GM21360 (cell line): ENCODE results near the gene DNAJC9.

Experiments
- ATAC-seq: cut with Tn5 transposase; IDR thresholded peaks from one replicate; pipeline ENCODE4 v1.9.1; 2021; ENCODE audit warnings: mild to moderate bottlenecking, moderate library complexity; ENCODE audit not compliant: unreplicated experiment

The DNAJC9 gene

GRCh38 chr10:73239908-73240307, 7.1 kb downstream of the DNAJC9 start:
- no peak for ATAC-seq

GRCh38 chr10:73238990-73239566, 8.0 kb downstream of the DNAJC9 start:
- no peak for ATAC-seq

- ATAC-seq = no peak
Observed at GRCh38 chr10:73234695-73235094, 12.4 kb downstream of the DNAJC9 start.

DNA sequence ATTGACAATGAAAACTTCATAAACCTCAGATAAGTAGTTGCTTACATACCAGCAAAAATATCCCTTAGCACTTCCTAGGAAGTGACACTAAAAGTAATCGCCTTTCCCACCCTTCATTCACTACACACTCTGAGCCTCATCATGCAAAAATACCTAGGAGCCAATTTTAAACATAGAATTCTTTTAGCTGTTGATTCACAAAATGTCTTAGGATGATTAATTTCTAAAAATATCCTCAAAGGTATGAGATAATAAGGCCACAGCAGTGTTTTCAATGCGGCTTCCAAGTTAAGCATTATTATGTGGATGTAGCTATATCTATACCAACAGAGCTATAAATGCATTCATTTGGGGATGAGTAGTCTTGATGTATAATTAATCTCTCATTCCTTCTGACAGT, 13.2 kb downstream of the DNAJC9 start:
- ATAC-seq = no peak

DNA sequence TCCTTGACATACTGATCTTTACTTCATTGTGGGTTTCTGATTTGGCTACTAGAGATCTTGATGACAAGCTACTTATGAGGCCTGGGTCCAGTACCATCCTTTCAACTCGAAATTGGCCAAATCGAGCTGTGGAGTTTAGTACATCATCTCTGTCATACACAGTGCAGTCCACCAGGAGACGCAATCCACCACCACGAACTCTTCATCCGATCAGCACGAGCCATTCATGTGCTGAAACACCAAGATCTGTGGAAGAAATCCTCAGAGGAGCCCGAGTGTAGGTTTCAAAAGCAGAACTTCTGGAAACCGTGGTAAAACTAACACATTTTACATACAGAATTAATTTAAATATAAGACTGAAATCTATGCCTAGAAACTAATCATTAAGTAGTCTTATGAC, 14.2 kb downstream of the DNAJC9 start:
- no peak for ATAC-seq

DNA sequence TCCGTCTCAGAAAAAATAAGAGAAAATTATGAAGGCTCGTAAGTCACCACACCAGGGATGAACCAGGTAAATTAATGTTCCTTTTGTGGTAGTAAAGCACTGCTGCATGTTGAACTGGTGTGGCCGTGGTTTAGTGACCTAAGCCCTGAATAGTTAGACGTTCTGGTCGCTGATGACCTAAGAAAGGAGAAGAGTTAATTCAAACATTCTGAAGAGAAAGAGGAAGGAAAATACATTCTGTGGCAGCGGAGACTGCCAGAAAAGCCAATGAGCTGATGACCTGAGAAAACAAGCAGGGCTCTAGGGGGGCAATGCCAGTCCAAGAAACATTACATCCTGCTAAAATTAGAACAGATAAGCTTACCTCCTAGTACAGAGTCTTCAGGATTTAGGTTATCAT, 17.5 kb downstream of the DNAJC9 start:
- ATAC-seq = no peak

- ATAC-seq = no peak
Observed at GRCh38 chr10:73228247-73228646, 18.8 kb downstream of the DNAJC9 start.

- ATAC-seq = no peak
Observed at GRCh38 chr10:73226663-73227062, 20.4 kb downstream of the DNAJC9 start.

DNA sequence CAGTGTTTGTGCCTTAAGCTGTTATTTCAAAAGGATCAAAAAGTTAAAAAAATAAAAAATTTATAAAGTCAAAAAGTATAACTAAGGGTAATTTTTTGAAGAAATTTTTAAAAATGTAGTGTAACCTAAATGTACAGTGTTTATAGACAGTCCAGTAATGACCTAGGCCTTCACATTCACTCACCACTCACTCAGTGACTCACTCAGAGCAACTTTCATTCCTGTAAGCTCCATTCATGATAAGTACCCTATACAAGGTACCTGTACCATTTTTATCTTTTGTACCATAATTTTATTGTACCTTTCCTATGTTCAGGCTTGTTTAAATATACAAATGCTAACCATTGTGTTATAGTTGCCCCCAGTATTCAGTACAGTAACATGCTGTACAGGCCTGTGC, 21.5 kb downstream of the DNAJC9 start:
- ATAC-seq = no peak

DNA sequence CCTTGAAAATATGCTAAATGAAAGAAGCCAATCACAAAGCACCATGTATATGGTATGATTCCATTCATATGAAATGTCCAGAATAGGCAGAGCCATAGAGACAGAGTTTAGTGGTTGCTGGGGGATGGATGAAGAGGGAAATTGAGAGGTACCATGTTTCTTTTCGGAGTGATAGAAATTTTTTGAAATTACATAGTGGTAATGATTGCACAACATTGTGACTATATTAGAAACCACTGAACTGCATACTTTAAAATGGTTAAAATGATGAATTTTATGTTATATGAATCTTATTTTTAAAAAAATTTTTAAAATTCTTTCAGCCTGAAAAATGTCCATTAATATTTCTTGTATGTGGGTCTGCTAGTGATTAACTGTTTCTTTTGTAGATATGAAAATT, 26.1 kb downstream of the DNAJC9 start:
- ATAC-seq = no peak

GRCh38 chr10:73219384-73219783, 27.7 kb downstream of the DNAJC9 start:
- no peak for ATAC-seq

- ATAC-seq = no peak
Observed at GRCh38 chr10:73218431-73219191, 28.4 kb downstream of the DNAJC9 start.

- ATAC-seq = no peak
Observed at GRCh38 chr10:73217628-73218027, 29.4 kb downstream of the DNAJC9 start.

GRCh38 chr10:73215749-73216148, 31.3 kb downstream of the DNAJC9 start:
- no peak for ATAC-seq

GRCh38 chr10:73211106-73211811, 35.8 kb downstream of the DNAJC9 start:
- no peak for ATAC-seq

DNA sequence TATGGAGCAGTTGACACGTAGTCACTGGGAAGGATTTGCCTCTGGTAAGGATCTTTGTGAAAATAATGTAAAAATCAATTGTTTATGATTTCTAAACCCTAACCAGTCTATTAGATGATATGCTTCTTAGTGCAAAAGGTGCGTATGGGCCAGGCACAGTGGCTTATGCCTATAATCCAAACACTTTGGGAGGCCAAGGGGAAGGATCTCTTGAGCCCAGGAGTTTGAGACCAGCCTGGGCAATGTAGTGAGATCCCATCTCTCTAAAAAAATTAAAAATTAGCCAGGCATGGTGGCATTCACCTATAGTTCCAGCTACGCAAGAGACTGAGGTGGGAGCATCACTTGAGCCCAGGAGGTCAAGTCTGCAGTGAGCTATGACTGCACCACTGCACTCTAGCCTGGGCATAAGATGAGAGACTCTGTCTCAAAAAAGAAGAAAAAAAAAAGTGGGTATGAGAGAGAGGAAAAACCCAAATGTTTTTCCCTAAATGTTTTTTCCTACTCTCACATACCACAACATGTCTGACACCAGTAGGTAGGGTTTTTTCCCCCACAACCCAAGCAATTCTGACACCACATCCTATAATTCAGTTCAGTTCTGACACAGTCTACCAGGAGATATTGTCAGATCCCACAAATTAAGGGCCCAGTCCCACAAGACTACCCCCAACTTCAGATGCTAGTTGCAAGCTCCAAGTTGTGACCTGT, 36.5 kb downstream of the DNAJC9 start:
- no peak for ATAC-seq

GRCh38 chr10:73209705-73210104, 37.4 kb downstream of the DNAJC9 start:
- no peak for ATAC-seq

- no peak for ATAC-seq
Observed at GRCh38 chr10:73207883-73208282, 39.2 kb downstream of the DNAJC9 start.

DNA sequence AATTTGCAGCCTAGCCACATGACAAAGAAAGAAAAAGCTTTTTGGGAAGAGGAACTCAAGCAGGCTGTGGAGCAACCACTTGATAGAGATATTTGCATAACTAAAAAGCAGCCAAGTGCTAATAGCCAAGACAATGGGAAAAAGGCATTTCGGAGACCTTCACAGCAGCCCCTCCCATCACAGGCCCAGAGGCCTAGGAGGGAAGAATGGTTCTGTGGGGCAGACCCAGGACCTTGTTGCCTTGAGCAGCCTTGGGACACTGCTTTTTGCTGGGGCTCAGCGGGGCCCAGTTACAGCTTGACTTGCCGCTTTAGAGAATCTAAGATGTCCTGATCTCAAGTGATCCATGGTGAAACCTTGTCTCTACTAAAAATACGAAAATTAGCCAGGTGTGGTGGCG, 40.7 kb downstream of the DNAJC9 start:
- ATAC-seq = no peak

- no peak for ATAC-seq
Observed at GRCh38 chr10:73205890-73206289, 41.2 kb downstream of the DNAJC9 start.

GRCh38 chr10:73205081-73205480, 42.0 kb downstream of the DNAJC9 start:
- ATAC-seq = no peak
